Measurements from ENCODE around the gene TSPYL2. TPM values are rescaled to one million over a fixed set of nuclear protein-coding genes. Genes with fewer than 3 reads are reported as not detected.

TSPYL2 gene
- 8.8 and 9.9 TPM in 2 replicates for total RNA-seq

GRCh38 chrX:53081925-53082772, at the start of gene TSPYL2:
TSPYL2 (plus strand) TSS chrX:53082367; CDS start chrX:53082499, 132 bp downstream.

GRCh38 chrX:53048169-53049126, 33.7 kb upstream of the TSPYL2 start, which contains the start of gene GPR173:
GPR173 (plus strand) TSS chrX:53048789; CDS start chrX:53076622, 27,833 bp downstream.

GRCh38 chrX:53093748-53094581, 11.8 kb downstream of the TSPYL2 start, which contains the start of gene KANTR:
KANTR (plus strand) TSS chrX:53094142; CDS start chrX:53124273, 30,131 bp downstream.

Other genes starting within 250 kb of the TSPYL2 start
- not detected in 2 replicates for gene XAGE3, start 214.3 kb upstream of the TSPYL2 start, total RNA-seq
- 13.7 and 18.5 TPM in 2 replicates for gene FAM156B, start 185.0 kb upstream of the TSPYL2 start, total RNA-seq
- 13.4 and 19.5 TPM in 2 replicates for gene FAM156A, start 123.8 kb upstream of the TSPYL2 start, total RNA-seq
- gene GPR173, start 33.6 kb upstream of the TSPYL2 start, total RNA-seq: 3.7 and 4.0 TPM in 2 replicates
- 1.3 and 1.9 TPM in 2 replicates for gene KANTR, start 11.8 kb downstream of the TSPYL2 start, total RNA-seq
- gene KDM5C, start 142.8 kb downstream of the TSPYL2 start, total RNA-seq: 41.0 and 49.4 TPM in 2 replicates
- gene IQSEC2, start 199.2 kb downstream of the TSPYL2 start, total RNA-seq: 9.4 and 10.6 TPM in 2 replicates